Measurements from ENCODE around the gene EYS. TPM values are rescaled to one million over a fixed set of nuclear protein-coding genes. Genes with fewer than 3 reads are reported as not detected.
A peak's percentile ranks its signal among the peaks of the same experiment; 100 is the strongest.

EYS gene
- total RNA-seq, 2 experiments from 2014 or later, result not detected

GRCh38 chr6:63716169-63716568, 1990.9 kb downstream of the EYS start:
- ChIA-PET CTCF (interaction anchor here (1.0 to 1.1 kb wide), 3 partner anchors 14 to 117 kb away, joined by 3 to 5 read pairs (median 3); no protein-coding TSS in a partner anchor), POLR2A (no interaction called here)
- intact Hi-C loops (cut with DNase I, micrococcal nuclease), result loop anchor here in 1 of 2 experiments (5.0 kb wide), 1 partner anchor 119 kb away; no protein-coding TSS in a partner anchor
- Mint-ChIP-seq H3K4me1 (no peaks in the 10 kb centered on the region), H3K9me3 (ENCODE audit: low read depth) (no peaks in the 10 kb centered on the region), H3K27ac (no peak overlapping the region), H3K27me3 (no peaks in the 10 kb centered on the region), H3K4me3 (no peak overlapping the region), H3K36me3 (ENCODE audit: low read depth) (peaks cover 25% of the 10 kb centered on the region)
- DNase-seq, result no peak
- peak; percentile 36 for ATAC-seq

- Mint-ChIP-seq H3K27me3 (no peaks in the 10 kb centered on the region), H3K27ac (no peak overlapping the region), H3K9me3 (ENCODE audit: low read depth) (no peaks in the 10 kb centered on the region), H3K36me3 (ENCODE audit: low read depth) (peaks cover 40% of the 10 kb centered on the region), H3K4me3 (no peak overlapping the region), H3K4me1 (no peaks in the 10 kb centered on the region)
- ATAC-seq (no peak), DNase-seq (no peak)
- ChIA-PET CTCF (interaction anchor here (0.8 kb wide), 1 partner anchor 13 kb away, joined by 3 read pairs; no protein-coding TSS in a partner anchor), POLR2A (no interaction called here)
- intact Hi-C loops (cut with DNase I, micrococcal nuclease), result no loop called here
Observed at GRCh38 chr6:63714091-63714490, 1992.9 kb downstream of the EYS start.

- Mint-ChIP-seq H3K36me3 (ENCODE audit: low read depth) (peaks cover 40% of the 10 kb centered on the region), H3K4me3 (no peak overlapping the region), H3K9me3 (ENCODE audit: low read depth) (no peaks in the 10 kb centered on the region), H3K27ac (no peak overlapping the region), H3K27me3 (no peaks in the 10 kb centered on the region), H3K4me1 (no peaks in the 10 kb centered on the region)
- ChIA-PET POLR2A (no interaction called here), CTCF (no interaction called here)
- intact Hi-C loops (cut with DNase I, micrococcal nuclease), result no loop called here
- DNase-seq (no peak), ATAC-seq (no peak)
Observed at GRCh38 chr6:63713332-63713731, 1993.7 kb downstream of the EYS start.

GRCh38 chr6:63709148-63709547, 1997.9 kb downstream of the EYS start:
- no peaks in the 10 kb centered on the region for H3K9me3 Mint-ChIP-seq (ENCODE audit: low read depth)
- ATAC-seq (no peak), DNase-seq (no peak)
- H3K27ac Mint-ChIP-seq, result no peak overlapping the region
- ChIA-PET CTCF (interaction anchor here (0.6 to 1.0 kb wide), 3 partner anchors 82 to 111 kb away, joined by 3 read pairs; no protein-coding TSS in a partner anchor), POLR2A (no interaction called here)
- no peaks in the 10 kb centered on the region for H3K27me3 Mint-ChIP-seq
- H3K4me3 Mint-ChIP-seq, result no peak overlapping the region
- peaks cover 14% of the 10 kb centered on the region for H3K4me1 Mint-ChIP-seq
- intact Hi-C loops (cut with DNase I, micrococcal nuclease), result no loop called here
- peaks cover 59% of the 10 kb centered on the region for H3K36me3 Mint-ChIP-seq (ENCODE audit: low read depth)

- Mint-ChIP-seq H3K36me3 (ENCODE audit: low read depth) (peaks cover 59% of the 10 kb centered on the region), H3K9me3 (ENCODE audit: low read depth) (no peaks in the 10 kb centered on the region), H3K4me1 (peaks cover 14% of the 10 kb centered on the region), H3K4me3 (no peak overlapping the region), H3K27me3 (no peaks in the 10 kb centered on the region), H3K27ac (no peak overlapping the region)
- DNase-seq (no peak), ATAC-seq (no peak)
- POLR2A ChIA-PET, result no interaction called here
- intact Hi-C loops (cut with DNase I, micrococcal nuclease), result no loop called here
- CTCF ChIA-PET, result interaction anchor here (0.8 to 1.2 kb wide), 2 partner anchors 84 to 134 kb away, joined by 3 read pairs; no protein-coding TSS in a partner anchor
Observed at GRCh38 chr6:63708631-63709030, 1998.4 kb downstream of the EYS start.

- no peaks in the 10 kb centered on the region for H3K9me3 Mint-ChIP-seq (ENCODE audit: low read depth)
- ChIA-PET CTCF (no interaction called here), POLR2A (no interaction called here)
- H3K27me3 Mint-ChIP-seq, result no peaks in the 10 kb centered on the region
- H3K4me1 Mint-ChIP-seq, result peaks cover 16% of the 10 kb centered on the region
- ATAC-seq (no peak), DNase-seq (no peak)
- intact Hi-C loops (cut with DNase I, micrococcal nuclease), result loop anchor here in 1 of 2 experiments (2.0 kb wide), 1 partner anchor 108 kb away; no protein-coding TSS in a partner anchor
- H3K27ac Mint-ChIP-seq, result no peak overlapping the region
- H3K36me3 Mint-ChIP-seq (ENCODE audit: low read depth), result peaks cover 52% of the 10 kb centered on the region
- no peak overlapping the region for H3K4me3 Mint-ChIP-seq
Observed at GRCh38 chr6:63706630-63707029, 2000.4 kb downstream of the EYS start.

- Mint-ChIP-seq H3K27me3 (no peaks in the 10 kb centered on the region), H3K9me3 (ENCODE audit: low read depth) (no peaks in the 10 kb centered on the region), H3K4me1 (peaks cover 16% of the 10 kb centered on the region), H3K27ac (peak overlapping the region; percentile 62), H3K36me3 (ENCODE audit: low read depth) (peaks cover 45% of the 10 kb centered on the region), H3K4me3 (no peak overlapping the region)
- peak; percentile 73 for ATAC-seq
- no peak for DNase-seq
- ChIA-PET CTCF (no interaction called here), POLR2A (interaction anchor here (0.7 kb wide), 1 partner anchor 70 kb away, joined by 3 read pairs; the partner anchor contains the start of gene PHF3)
- intact Hi-C loops (cut with DNase I, micrococcal nuclease), result loop anchor here in 1 of 2 experiments (2.0 kb wide), 1 partner anchor 107 kb away; no protein-coding TSS in a partner anchor
Observed at GRCh38 chr6:63705707-63706106, 2001.3 kb downstream of the EYS start.

GRCh38 chr6:63690221-63690620, 2016.8 kb downstream of the EYS start:
- intact Hi-C loops (cut with DNase I, micrococcal nuclease), result no loop called here
- Mint-ChIP-seq H3K27me3 (no peaks in the 10 kb centered on the region), H3K27ac (no peak overlapping the region), H3K9me3 (ENCODE audit: low read depth) (no peaks in the 10 kb centered on the region), H3K36me3 (ENCODE audit: low read depth) (peaks cover 29% of the 10 kb centered on the region), H3K4me1 (peaks cover 11% of the 10 kb centered on the region), H3K4me3 (no peak overlapping the region)
- ATAC-seq (no peak), DNase-seq (no peak)
- CTCF ChIA-PET, result interaction anchor here (0.8 to 1.7 kb wide), 2 partner anchors 9 to 11 kb away, joined by 3 to 4 read pairs; no protein-coding TSS in a partner anchor
- POLR2A ChIA-PET, result no interaction called here

GRCh38 chr6:63689421-63689820, 2017.6 kb downstream of the EYS start:
- H3K4me3 Mint-ChIP-seq, result no peak overlapping the region
- POLR2A ChIA-PET, result no interaction called here
- H3K27ac Mint-ChIP-seq, result no peak overlapping the region
- ATAC-seq (no peak), DNase-seq (no peak)
- CTCF ChIA-PET, result interaction anchor here (1.5 kb wide), 1 partner anchor 75 kb away, joined by 4 read pairs; no protein-coding TSS in a partner anchor
- no peaks in the 10 kb centered on the region for H3K9me3 Mint-ChIP-seq (ENCODE audit: low read depth)
- peaks cover 36% of the 10 kb centered on the region for H3K36me3 Mint-ChIP-seq (ENCODE audit: low read depth)
- peaks cover 16% of the 10 kb centered on the region for H3K4me1 Mint-ChIP-seq
- no peaks in the 10 kb centered on the region for H3K27me3 Mint-ChIP-seq
- intact Hi-C loops (cut with DNase I, micrococcal nuclease), result loop anchor here in 1 of 2 experiments (5.0 kb wide), 1 partner anchor 52 kb away; the partner anchor contains the start of gene PHF3

GRCh38 chr6:63685446-63686379, 2021.3 kb downstream of the EYS start:
- no peaks in the 10 kb centered on the region for H3K27me3 Mint-ChIP-seq
- DNase-seq, result no peak
- H3K27ac Mint-ChIP-seq, result peak overlapping the region; percentile 15
- intact Hi-C loops (cut with DNase I, micrococcal nuclease), result loop anchor here in 1 of 2 experiments (5.0 kb wide), 1 partner anchor 48 kb away; the partner anchor contains the start of gene PHF3
- ChIA-PET CTCF (interaction anchor here (1.0 to 1.3 kb wide), 2 partner anchors 59 to 87 kb away, joined by 3 read pairs; no protein-coding TSS in a partner anchor), POLR2A (no interaction called here)
- peaks cover 46% of the 10 kb centered on the region for H3K36me3 Mint-ChIP-seq (ENCODE audit: low read depth)
- ATAC-seq, result peak; percentile 23
- no peak overlapping the region for H3K4me3 Mint-ChIP-seq
- peaks cover 29% of the 10 kb centered on the region for H3K4me1 Mint-ChIP-seq
- no peaks in the 10 kb centered on the region for H3K9me3 Mint-ChIP-seq (ENCODE audit: low read depth)

- Mint-ChIP-seq H3K4me3 (no peak overlapping the region), H3K9me3 (ENCODE audit: low read depth) (no peaks in the 10 kb centered on the region), H3K27me3 (no peaks in the 10 kb centered on the region), H3K4me1 (peaks cover 45% of the 10 kb centered on the region), H3K27ac (no peak overlapping the region), H3K36me3 (ENCODE audit: low read depth) (peaks cover 48% of the 10 kb centered on the region)
- intact Hi-C loops (cut with DNase I, micrococcal nuclease), result no loop called here
- DNase-seq (no peak), ATAC-seq (no peak)
- CTCF ChIA-PET, result interaction anchor here (0.8 to 2.1 kb wide), 6 partner anchors 9 to 108 kb away, joined by 3 to 4 read pairs (median 3); no protein-coding TSS in a partner anchor
- POLR2A ChIA-PET, result no interaction called here
Observed at GRCh38 chr6:63683071-63683603, 2023.9 kb downstream of the EYS start.
